Measurements from ENCODE around the gene TSSK6.

The TSSK6 gene

DNA sequence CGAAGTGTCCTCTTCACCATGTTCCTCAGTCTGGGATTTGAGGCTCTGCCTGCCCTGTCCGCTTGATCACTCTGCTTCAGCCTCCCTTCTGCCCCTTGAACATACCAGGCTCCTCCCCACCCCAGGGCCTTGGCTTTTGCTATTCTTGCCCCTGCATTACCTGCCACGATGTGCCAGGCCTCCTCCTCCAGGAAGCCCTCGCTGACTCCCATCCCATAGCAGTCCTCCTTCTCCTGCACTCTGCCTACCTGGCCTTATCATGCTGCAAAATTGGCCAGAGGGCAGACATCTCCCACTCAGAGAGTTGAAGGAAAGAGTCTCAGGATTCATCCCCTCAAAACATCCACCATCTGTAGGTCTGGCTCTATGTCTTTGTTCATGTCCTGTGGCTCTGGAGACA is 15.5 kb upstream of the TSSK6 start:
- DNase-seq (ENCODE audit: low spot score), result no peak

- peak; percentile 58 for DNase-seq (ENCODE audit: low spot score)
Measured at GRCh38 chr19:19530423-19530804, 15.1 kb upstream of the TSSK6 start.

DNA sequence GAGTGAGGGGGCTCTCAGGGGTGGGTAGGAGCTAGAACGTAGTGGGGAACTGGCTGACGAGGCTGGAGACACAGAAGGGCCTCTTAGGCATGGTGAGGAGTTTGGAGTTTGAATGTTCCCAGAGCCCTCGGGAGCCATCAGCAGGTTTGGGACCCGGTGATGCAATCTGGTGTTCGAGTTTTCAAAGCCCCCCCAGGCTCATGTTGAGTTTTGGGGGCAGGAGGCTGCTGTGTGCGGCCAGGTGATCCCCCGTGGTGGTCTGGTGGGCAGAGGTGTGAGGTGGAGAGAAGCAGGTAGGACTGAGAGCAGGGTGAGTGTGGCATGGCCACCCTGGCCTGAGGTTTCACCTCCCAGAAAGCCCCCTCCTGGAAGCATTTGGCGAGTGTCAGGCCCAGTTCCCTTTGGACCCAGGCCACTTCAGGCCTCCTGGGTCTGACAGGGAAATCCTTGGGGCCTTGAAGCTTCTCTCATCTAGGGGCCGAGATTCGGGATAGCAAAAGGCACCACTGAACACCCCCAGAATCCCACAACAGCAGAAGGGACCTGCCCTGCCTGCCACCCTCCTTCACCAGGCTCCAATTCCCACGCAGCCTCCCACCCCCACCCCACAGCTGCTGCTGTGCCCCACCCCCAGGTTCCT is 14.6 kb upstream of the TSSK6 start:
- DNase-seq (ENCODE audit: low spot score), result no peak

- DNase-seq (ENCODE audit: low spot score), result peak; percentile 75
Measured at GRCh38 chr19:19528721-19529490, 13.6 kb upstream of the TSSK6 start, which contains the start of gene YJEFN3. YJEFN3 (plus strand) TSS chr19:19528911; CDS start chr19:19528933, 22 bp downstream.

GRCh38 chr19:19527674-19528625 is 12.6 kb upstream of the TSSK6 start:
- DNase-seq (ENCODE audit: low spot score), result no peak

- no peak for DNase-seq (ENCODE audit: low spot score)
Measured at GRCh38 chr19:19527371-19527656, 12.0 kb upstream of the TSSK6 start.

DNA sequence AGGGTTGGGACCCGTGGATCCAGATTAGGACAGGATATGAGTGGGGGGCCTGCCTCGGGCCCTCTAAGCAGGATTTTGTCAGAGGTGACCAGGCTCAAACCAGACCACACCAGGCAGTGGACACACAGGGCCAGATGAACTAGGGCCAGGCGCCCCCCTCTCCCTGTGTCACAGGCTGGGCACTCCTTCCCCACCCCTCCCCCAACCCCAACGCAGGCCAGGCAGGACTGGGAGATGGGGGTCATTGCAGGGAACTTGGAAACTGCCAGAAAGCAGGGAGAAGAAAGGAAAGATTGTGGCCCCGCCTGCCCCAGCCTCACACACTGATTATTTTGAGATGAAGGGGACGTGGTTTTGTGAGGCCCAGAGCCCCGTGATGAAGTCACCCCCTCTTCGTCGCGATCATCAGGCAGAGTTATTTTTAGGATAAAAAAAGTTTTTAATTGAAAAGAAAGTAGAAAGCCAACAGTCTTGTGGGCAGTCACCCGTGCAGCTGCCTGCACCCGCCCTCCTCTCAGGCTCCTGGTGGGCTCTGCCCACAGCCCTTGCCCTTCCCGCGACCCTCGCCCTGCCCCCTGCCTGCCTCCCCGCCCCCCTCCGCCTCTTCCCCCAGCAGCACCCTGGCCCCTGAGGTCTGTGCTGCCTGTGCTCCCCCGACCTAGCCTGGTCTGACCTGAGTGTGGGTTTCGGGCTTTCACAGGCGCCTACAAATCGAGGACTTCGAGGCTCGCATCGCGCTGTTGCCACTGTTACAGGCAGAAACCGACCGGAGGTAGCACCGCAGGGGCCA is 11.4 kb upstream of the TSSK6 start:
- no peak for DNase-seq (ENCODE audit: low spot score)

- no peak for DNase-seq (ENCODE audit: low spot score)
Measured at GRCh38 chr19:19525611-19526380, 10.4 kb upstream of the TSSK6 start.

GRCh38 chr19:19524053-19524452 is 8.7 kb upstream of the TSSK6 start:
- no peak for DNase-seq (ENCODE audit: low spot score)

GRCh38 chr19:19523177-19523576 is 7.8 kb upstream of the TSSK6 start:
- no peak for DNase-seq (ENCODE audit: low spot score)

DNA sequence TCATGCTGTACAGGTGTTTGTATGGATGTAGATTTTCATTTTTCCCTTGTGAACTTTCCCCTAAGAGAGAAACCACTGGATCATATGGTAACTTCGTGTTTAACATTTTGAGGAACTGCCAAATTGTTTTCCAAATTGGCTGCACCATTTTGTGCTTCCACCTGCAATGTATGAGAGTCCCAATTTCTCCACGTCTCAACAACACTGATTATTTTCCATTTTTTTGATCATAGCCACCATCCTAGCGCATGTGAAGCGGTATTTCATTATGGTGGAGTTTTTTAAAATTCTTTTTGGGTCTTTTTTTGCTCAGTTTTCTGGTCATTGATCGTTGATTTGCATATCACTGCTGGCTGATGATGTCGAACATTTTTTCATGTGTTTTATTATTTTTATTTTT is 5.6 kb upstream of the TSSK6 start:
- DNase-seq (ENCODE audit: low spot score), result no peak

DNA sequence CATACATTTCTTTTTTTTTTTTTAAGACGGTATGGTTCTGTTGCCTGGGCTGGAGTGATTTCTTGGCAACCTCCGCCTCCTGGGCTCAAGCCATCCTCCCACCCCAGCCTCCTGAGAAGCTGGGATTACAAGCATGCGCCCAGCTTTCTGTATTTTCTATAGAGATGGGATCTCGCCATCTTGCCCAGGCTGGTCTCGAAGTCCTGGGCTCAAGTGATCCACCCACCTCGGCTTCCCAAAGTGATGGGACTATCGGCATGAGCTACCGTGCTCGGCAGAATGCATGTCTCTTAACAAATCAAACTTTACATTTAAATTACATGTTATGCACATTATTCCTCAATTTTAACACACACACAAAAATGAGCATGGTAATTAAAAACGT is 1.9 kb upstream of the TSSK6 start:
- DNase-seq (ENCODE audit: low spot score), result no peak

- peak; percentile 93 for DNase-seq (ENCODE audit: low spot score)
Measured at GRCh38 chr19:19515642-19516519, 533 bp upstream of the TSSK6 start, which contains the start of gene NDUFA13. NDUFA13 (plus strand) TSS chr19:19516225; CDS start chr19:19516239, 14 bp downstream.

DNA sequence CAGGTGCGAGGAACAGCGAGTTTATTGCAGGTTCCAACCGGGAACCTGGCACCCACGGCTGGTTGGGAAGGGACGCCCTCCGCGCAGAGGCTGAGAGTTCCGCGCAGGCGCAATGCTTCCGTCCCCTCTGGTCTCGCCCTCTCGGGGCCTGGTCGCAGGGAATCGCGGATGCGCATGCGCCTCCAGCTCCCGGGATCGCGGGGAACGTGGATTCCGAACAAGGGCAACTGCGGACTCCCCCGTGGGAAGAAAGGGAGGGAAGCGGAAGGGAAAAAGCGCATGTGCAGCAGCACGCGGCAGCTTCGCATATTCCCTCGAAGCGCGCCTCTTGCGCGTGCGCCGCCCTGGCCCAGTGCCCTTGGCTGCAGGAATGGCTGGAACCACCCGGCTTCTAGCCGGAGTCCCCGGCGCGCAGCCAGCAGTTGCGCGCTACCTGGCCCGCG is 1.1 kb downstream of the TSSK6 start:
- DNase-seq (ENCODE audit: low spot score), result no peak

GRCh38 chr19:19513682-19514081 is 1.7 kb downstream of the TSSK6 start:
- no peak for DNase-seq (ENCODE audit: low spot score)

- DNase-seq (ENCODE audit: low spot score), result no peak
Measured at GRCh38 chr19:19510432-19510831, 4.9 kb downstream of the TSSK6 start.

DNA sequence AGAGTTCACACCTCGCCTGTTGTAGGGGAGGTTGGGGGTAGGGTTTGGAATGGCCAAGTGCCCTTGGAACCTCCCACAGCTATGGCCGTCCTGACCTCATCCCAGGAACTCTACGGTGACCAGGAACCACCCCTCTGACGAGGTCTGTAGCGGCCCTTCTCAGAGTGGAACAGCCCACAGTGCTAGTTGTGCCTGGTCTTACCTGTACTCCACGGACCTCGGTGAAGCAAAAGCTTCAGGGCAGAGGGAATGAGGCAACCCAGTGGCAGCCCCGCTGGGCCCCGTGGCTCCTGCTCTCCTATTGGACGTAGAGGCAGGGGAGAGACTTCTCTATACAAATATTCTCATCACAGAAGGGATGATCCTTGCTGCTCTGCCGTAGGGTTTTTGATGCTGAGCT is 7.1 kb downstream of the TSSK6 start:
- DNase-seq (ENCODE audit: low spot score), result no peak

DNA sequence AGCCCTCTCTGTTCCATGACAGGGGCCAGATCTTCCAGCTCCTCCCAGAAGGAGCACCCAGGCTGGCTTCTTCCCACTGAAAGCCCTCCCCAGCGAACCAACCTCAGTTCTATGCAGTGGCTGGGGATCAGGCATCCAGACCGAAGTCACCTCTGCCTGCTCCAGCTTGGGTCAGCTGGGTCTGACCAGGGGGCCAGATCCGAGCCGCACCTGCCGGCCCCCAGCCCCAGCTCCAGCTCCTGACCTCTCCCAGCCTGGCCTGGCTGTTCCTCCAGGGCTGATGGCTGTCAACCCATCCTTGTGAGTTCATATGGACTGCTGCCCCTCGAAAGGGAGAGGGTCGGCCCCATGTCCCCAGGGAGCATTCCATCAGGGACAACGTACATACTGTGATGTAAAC is 8.0 kb downstream of the TSSK6 start:
- DNase-seq (ENCODE audit: low spot score), result no peak

- no peak for DNase-seq (ENCODE audit: low spot score)
Measured at GRCh38 chr19:19506592-19506991, 8.8 kb downstream of the TSSK6 start.

Data from iPS-NIHi11 (cell line).